H1 (cell line): Measurements from ENCODE around the gene FOXC2. TPM values are rescaled to one million over a fixed set of nuclear protein-coding genes. Genes with fewer than 3 reads are reported as not detected.

Source experiments
- CTCF ChIA-PET: fragments of 300-600 bp; sonication (Branson Sonifier 250); formaldehyde crosslinking; loops from one replicate; lab custom pipeline; 2021; ENCODE audit not compliant: partially characterized antibody; lab: Charles Lee
- POLR2A ChIA-PET: fragments of 300-600 bp; sonication (Branson Sonifier 250); formaldehyde crosslinking; loops from one replicate; lab custom pipeline; 2021; ENCODE audit warnings: inconsistent platforms; ENCODE audit not compliant: partially characterized antibody; lab: Charles Lee
- DNase-seq, 2 experiments: peaks; one replicate each; pipeline versions ENCODE4 v3.0.0 to v3.0.0-alpha.2; 2010 to 2022; ENCODE audit warnings: low spot score in 2 of 2, low read depth in 1 of 2, mixed read lengths in 1 of 2
- FAIRE-seq: peaks from 2 replicates; lab custom pipeline; 2011; peaks lifted over from hg19 to GRCh38; lab: Jason Lieb, UNC
- H2AFZ ChIP-seq: 2 replicates; pipeline ENCODE4 v1.8.1; 2012; ENCODE audit warnings: low read length, inconsistent platforms
- H2AK5ac ChIP-seq: 2 replicates; pipeline ENCODE4 v1.6.1; 2013; ENCODE audit warnings: low read depth, low read length
- H2BK120ac ChIP-seq: replicated peaks from 2 replicates; pipeline ENCODE3; 2013; ENCODE audit warnings: low read depth, low read length, inconsistent platforms
- H2BK12ac ChIP-seq: 2 replicates; pipeline ENCODE4 v1.6.1; 2013; ENCODE audit warnings: low read depth, low read length
- H2BK15ac ChIP-seq: 2 replicates; pipeline ENCODE4 v1.6.1; 2013; ENCODE audit warnings: low read length
- H2BK20ac ChIP-seq: 2 replicates; pipeline ENCODE4 v1.6.1; 2013; ENCODE audit warnings: low read length
- H2BK5ac ChIP-seq: 2 replicates; pipeline ENCODE4 v1.6.1; 2013; ENCODE audit warnings: low read depth, low read length
- H3K14ac ChIP-seq: 2 replicates; pipeline ENCODE4 v1.6.1; 2013; ENCODE audit warnings: inconsistent platforms; ENCODE audit not compliant: insufficient read length
- H3K18ac ChIP-seq: 2 replicates; pipeline ENCODE4 v1.6.1; 2013; ENCODE audit warnings: low read length; ENCODE audit errors: extremely low read depth
- H3K23ac ChIP-seq: 2 replicates; pipeline ENCODE4 v1.6.1; 2013; ENCODE audit warnings: inconsistent platforms; ENCODE audit not compliant: insufficient read length
- H3K23me2 ChIP-seq: 2 replicates; pipeline ENCODE4 v1.6.1; 2013; ENCODE audit warnings: low read depth, low read length
- H3K27ac ChIP-seq: 2 replicates; pipeline ENCODE4 v1.6.1; 2011; ENCODE audit warnings: low read depth, low read length, inconsistent platforms
- H3K27me3 ChIP-seq, 4 experiments: replicated peaks in 1 of 4; 1 replicate in 1 of 4; 2 replicates in 3 of 4; pipeline versions ENCODE4 v1.6.1 to v1.8.1; 2011 to 2013; ENCODE audit warnings: low read length in 3 of 4, mild to moderate bottlenecking in 3 of 4, inconsistent platforms in 2 of 4, mixed read lengths in 2 of 4, moderate library complexity in 1 of 4; ENCODE audit not compliant: control insufficient read depth in 3 of 4, insufficient read depth in 3 of 4; ENCODE audit errors: extremely low read depth in 1 of 4
- H3K36me3 ChIP-seq, 4 experiments: 2 replicates each; pipeline versions ENCODE4 v1.6.1 to v1.8.1; 2011 to 2013; ENCODE audit warnings: mild to moderate bottlenecking in 4 of 4, low read length in 3 of 4, moderate library complexity in 2 of 4, control low read depth in 1 of 4, inconsistent platforms in 1 of 4; ENCODE audit not compliant: insufficient read depth in 4 of 4, control insufficient read depth in 2 of 4
- H3K4ac ChIP-seq: replicated peaks from 2 replicates; pipeline ENCODE3; 2013; ENCODE audit warnings: low read length, low read depth, mixed read lengths, inconsistent platforms; ENCODE audit not compliant: insufficient read length
- H3K4me1 ChIP-seq, 4 experiments: replicated peaks in 1 of 4; 1 replicate in 1 of 4; 2 replicates in 3 of 4; pipeline versions ENCODE4 v1.6.1 to v1.8.1; 2011 to 2013; ENCODE audit warnings: low read length in 3 of 4, inconsistent platforms in 2 of 4, mixed read lengths in 1 of 4; ENCODE audit not compliant: insufficient read depth in 4 of 4, control insufficient read depth in 3 of 4
- H3K4me2 ChIP-seq, 2 experiments: 2 replicates each; pipeline versions ENCODE4 v1.6.1 to v1.8.1; 2011 to 2013; ENCODE audit warnings: low read depth in 2 of 2, low read length in 2 of 2, control low read depth in 1 of 2, inconsistent platforms in 1 of 2, mild to moderate bottlenecking in 1 of 2; ENCODE audit not compliant: insufficient read depth in 1 of 2
- H3K4me3 ChIP-seq, 4 experiments: fragments of 200-600, 300-600 bp in 1 of 4; sonication (generic), shearing (Covaris generic), sonication (Bioruptor Twin) in 1 of 4; 2 replicates each; pipeline versions ENCODE4 v1.5.1 to v1.8.1; 2011 to 2016; ENCODE audit warnings: low read length in 4 of 4, low read depth in 3 of 4, control low read depth in 2 of 4, inconsistent platforms in 2 of 4, mild to moderate bottlenecking in 2 of 4, mixed read lengths in 1 of 4, moderate library complexity in 1 of 4; ENCODE audit not compliant: insufficient read depth in 2 of 4; ENCODE audit errors: extremely low read depth in 1 of 4
- H3K56ac ChIP-seq: replicated peaks from 2 replicates; pipeline ENCODE3; 2013; ENCODE audit warnings: low read depth, mild to moderate bottlenecking, mixed read lengths, low read length, inconsistent platforms; ENCODE audit not compliant: insufficient read length
- H3K79me1 ChIP-seq: 2 replicates; pipeline ENCODE4 v1.6.1; 2013; ENCODE audit warnings: low read depth, low read length, control low read depth
- H3K79me2 ChIP-seq, 2 experiments: 2 replicates each; pipeline versions ENCODE4 v1.6.1 to v1.8.1; 2012 to 2013; ENCODE audit warnings: low read length in 2 of 2, mild to moderate bottlenecking in 2 of 2, inconsistent platforms in 1 of 2; ENCODE audit not compliant: insufficient read depth in 2 of 2, control insufficient read depth in 1 of 2
- H3K9ac ChIP-seq, 4 experiments: replicated peaks in 1 of 4; 1 replicate in 1 of 4; 2 replicates in 3 of 4; pipeline versions ENCODE4 v1.6.1 to v1.8.1; 2011 to 2013; ENCODE audit warnings: low read depth in 3 of 4, low read length in 3 of 4, control low read depth in 2 of 4, mild to moderate bottlenecking in 2 of 4, moderate library complexity in 2 of 4, inconsistent platforms in 1 of 4; ENCODE audit errors: extremely low read depth in 1 of 4
- H3K9me3 ChIP-seq, 2 experiments: 2 replicates each; pipeline versions ENCODE4 v1.6.1 to v1.8.1; 2012 to 2013; ENCODE audit warnings: mild to moderate bottlenecking in 2 of 2, moderate library complexity in 2 of 2, control low read depth in 1 of 2, inconsistent platforms in 1 of 2, low read depth in 1 of 2, low read length in 1 of 2, mixed read lengths in 1 of 2; ENCODE audit not compliant: insufficient read depth in 2 of 2
- H4K20me1 ChIP-seq, 2 experiments: replicated peaks in 1 of 2; 2 replicates each; pipeline versions ENCODE3 to v1.8.1; 2011 to 2013; ENCODE audit warnings: inconsistent platforms in 2 of 2, low read length in 2 of 2, mild to moderate bottlenecking in 1 of 2; ENCODE audit not compliant: insufficient read depth in 2 of 2, control insufficient read depth in 1 of 2
- H4K5ac ChIP-seq: 2 replicates; pipeline ENCODE4 v1.6.1; 2013; ENCODE audit warnings: low read length, low read depth, mixed read lengths, inconsistent platforms; ENCODE audit not compliant: insufficient read length
- H4K8ac ChIP-seq: 2 replicates; pipeline ENCODE4 v1.8.0; 2013; ENCODE audit warnings: mild to moderate bottlenecking, moderate library complexity, low read length, inconsistent platforms; ENCODE audit not compliant: insufficient read depth; ENCODE audit errors: extremely low read depth
- H4K91ac ChIP-seq: replicated peaks from 2 replicates; pipeline ENCODE3; 2013; ENCODE audit warnings: low read length, mixed read lengths, inconsistent platforms; ENCODE audit not compliant: insufficient read length
- CBX8 ChIP-seq: fragments of 300-800, 300-1000 bp; sonication (generic); IDR thresholded peaks from 2 replicates; pipeline ENCODE4 v1.7.1; 2016; ENCODE audit warnings: low read depth, low read length, borderline replicate concordance
- CHD2 ChIP-seq: IDR thresholded peaks from 2 replicates; pipeline ENCODE4 v1.6.1; 2012; ENCODE audit warnings: low read length, improper control_type of control experiment
- CTBP2 ChIP-seq: IDR thresholded peaks from 2 replicates; pipeline ENCODE4 v1.7.0; 2011; ENCODE audit warnings: borderline replicate concordance, mild to moderate bottlenecking, moderate library complexity, mixed read lengths, low read length; ENCODE audit not compliant: insufficient read depth, insufficient read length
- EGR1 ChIP-seq: IDR thresholded peaks from 2 replicates; pipeline ENCODE4 v1.6.1; 2011; ENCODE audit warnings: low read depth, low read length, borderline replicate concordance
- FOSL1 ChIP-seq: IDR thresholded peaks from 2 replicates; pipeline ENCODE4 v1.6.1; 2011; ENCODE audit warnings: mild to moderate bottlenecking, low read depth, low read length, moderate library complexity; ENCODE audit not compliant: insufficient read depth
- HDAC6 ChIP-seq: IDR thresholded peaks from one replicate; pipeline ENCODE4 v1.7.1; 2012; ENCODE audit warnings: low read depth, mild to moderate bottlenecking, inconsistent platforms, low read length, moderate library complexity
- KDM4A ChIP-seq: IDR thresholded peaks from one replicate; pipeline ENCODE4 v1.7.1; 2012; ENCODE audit warnings: low read depth, mild to moderate bottlenecking, moderate library complexity, low read length, inconsistent platforms; ENCODE audit not compliant: severe bottlenecking
- MAFK ChIP-seq: IDR thresholded peaks from 2 replicates; pipeline ENCODE4 v1.6.1; 2012; ENCODE audit warnings: low read depth, mild to moderate bottlenecking, improper control_type of control experiment, low read length
- NANOG ChIP-seq: IDR thresholded peaks from 2 replicates; pipeline ENCODE4 v1.6.1; 2011; ENCODE audit warnings: low read length, low read depth, mild to moderate bottlenecking, inconsistent platforms; ENCODE audit not compliant: insufficient read depth, poor library complexity, severe bottlenecking
- RNF2 ChIP-seq: fragments of 200-900, 300-1000 bp; sonication (generic); IDR thresholded peaks from 2 replicates; pipeline ENCODE4 v1.7.1; 2016; ENCODE audit warnings: borderline replicate concordance, low read depth, mild to moderate bottlenecking, antibody characterized with exemption, low read length; ENCODE audit not compliant: poor library complexity, severe bottlenecking; ENCODE audit errors: missing control alignments
- SRF ChIP-seq: IDR thresholded peaks from 2 replicates; pipeline ENCODE4 v1.6.1; 2011; ENCODE audit warnings: mild to moderate bottlenecking, low read depth, low read length, moderate library complexity
- YY1 ChIP-seq: IDR thresholded peaks from 2 replicates; pipeline ENCODE4 v1.6.1; 2011; ENCODE audit warnings: low read depth, mild to moderate bottlenecking, low read length
- WGBS, 2 experiments: shearing (Covaris generic) in 1 of 2; methylation state at CpG; one replicate each; pipeline versions ENCODE4 v1.1.6 to v1.1.7; 2013 to 2015; ENCODE audit warnings: low lambda C conversion rate in 2 of 2, mixed read lengths in 2 of 2, inconsistent platforms in 1 of 2, low coverage in 1 of 2, missing lambda C conversion rate in 1 of 2; ENCODE audit not compliant: insufficient replicate concordance in 2 of 2, insufficient coverage in 1 of 2, insufficient read length in 1 of 2; ENCODE audit errors: extremely low coverage in 1 of 2, missing lambda C conversion rate in 1 of 2; 5-methylcytosine and 5-hydroxymethylcytosine counted together
- polyA plus RNA-seq, 7 experiments: library from polyadenylated mRNA; depleted of rRNA in 3 of 7; stranded (reverse) in 5 of 7; unstranded in 2 of 7; fragments of >200 nt in 5 of 7; fragments of 200-250 nt in 2 of 7; gene quantifications; 1 replicate in 5 of 7; 2 replicates in 1 of 7; 4 replicates in 1 of 7; pipeline versions ENCODE4 v1.2.1 to v1.2.3, GENCODE V29; 2011 to 2013; ENCODE audit warnings: missing spikeins in 2 of 7, mixed read lengths in 2 of 7
- total RNA-seq: library from RNA; stranded (reverse); fragmentation: NEBNext Ultra II Directional; extraction: Animal tissue kit (Norgen Biotek cat#: 25700); gene quantifications from 2 replicates; pipeline ENCODE4 v1.2.1, GENCODE V29; 2021
- TF ChIP-seq, protein P1 (sequence below): IDR thresholded peaks from 2 replicates; pipeline ENCODE4 v1.6.1; 2011; ENCODE audit warnings: low read depth, mild to moderate bottlenecking, low read length; ENCODE audit not compliant: insufficient read depth

Gene FOXC2
- total and polyA plus RNA-seq, 2 of the 8 experiments (the other 6 are each of a cell fraction or from before 2014, with no cell fraction given) = 0.09 TPM; not detected in 1

- Histone ChIP-seq H3K9ac (no peak overlapping the region), H3K4me2 (no peak overlapping the region), H3K79me2 (no peaks in the 10 kb centered on the region), H2BK12ac (no peak overlapping the region), H2BK20ac (no peak overlapping the region), H2BK15ac (no peak overlapping the region), H4K5ac (no peak overlapping the region), H3K4me3 (no peak overlapping the region), H2BK120ac (no peak overlapping the region), H2AK5ac (no peak overlapping the region), H3K36me3 (peaks cover 0 to 10% (median 0%) of the 10 kb centered on the region in 4 experiments; a peak in 1 of 8 replicates), H3K4ac (no peak overlapping the region), H3K27me3 (peaks cover 49 to 72% (median 56%) of the 10 kb centered on the region in 4 experiments), H2BK5ac (no peak overlapping the region), H3K79me1 (no peaks in the 10 kb centered on the region), H3K23me2 (peaks cover 5% of the 10 kb centered on the region; the same call in 1 of the 2 replicates), H3K18ac (no peak overlapping the region), H2AFZ (no peak overlapping the region), H3K23ac (no peak overlapping the region), H3K56ac (no peak overlapping the region), H3K9me3 (no peaks in the 10 kb centered on the region), H4K20me1 (peaks cover 2 to 3% of the 10 kb centered on the region in 2 experiments), H4K91ac (no peak overlapping the region), H3K4me1 (peaks cover 3 to 28% (median 17%) of the 10 kb centered on the region in 4 experiments), H4K8ac (no peak overlapping the region), H3K27ac (no peak overlapping the region), H3K14ac (no peak overlapping the region)
- FAIRE-seq = no peak
- POLR2A ChIA-PET = no interaction called here
- DNase-seq = no peak
- CTCF ChIA-PET = interaction anchor here (2.8 kb wide), 1 partner anchor 12 kb away, joined by 8 read pairs; no protein-coding TSS in a partner anchor
- 84% methylated on average over 4 of the region's 4 CpGs; no CpG with 5 or more reads in 1 of the 2 experiments for WGBS, 2 experiments
- TF ChIP-seq NANOG (no peak), MAFK (no peak), CBX8 (no peak), EGR1 (no peak), KDM4A (no peak), YY1 (no peak), RNF2 (no peak), CTBP2 (no peak), CHD2 (no peak), HDAC6 (no peak), FOSL1 (no peak), SRF (no peak)
- TF ChIP-seq, protein P1, sequence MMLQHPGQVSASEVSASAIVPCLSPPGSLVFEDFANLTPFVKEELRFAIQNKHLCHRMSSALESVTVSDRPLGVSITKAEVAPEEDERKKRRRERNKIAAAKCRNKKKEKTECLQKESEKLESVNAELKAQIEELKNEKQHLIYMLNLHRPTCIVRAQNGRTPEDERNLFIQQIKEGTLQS = no peak
Measured at GRCh38 chr16:86581458-86581857, 14.8 kb downstream of the FOXC2 start.
